ENCODE data around the gene PGF.

PGF gene

GRCh38 chr14:74954947-74955228 lies 509 bp downstream of the PGF start:
- DNase-seq = no peak

DNA sequence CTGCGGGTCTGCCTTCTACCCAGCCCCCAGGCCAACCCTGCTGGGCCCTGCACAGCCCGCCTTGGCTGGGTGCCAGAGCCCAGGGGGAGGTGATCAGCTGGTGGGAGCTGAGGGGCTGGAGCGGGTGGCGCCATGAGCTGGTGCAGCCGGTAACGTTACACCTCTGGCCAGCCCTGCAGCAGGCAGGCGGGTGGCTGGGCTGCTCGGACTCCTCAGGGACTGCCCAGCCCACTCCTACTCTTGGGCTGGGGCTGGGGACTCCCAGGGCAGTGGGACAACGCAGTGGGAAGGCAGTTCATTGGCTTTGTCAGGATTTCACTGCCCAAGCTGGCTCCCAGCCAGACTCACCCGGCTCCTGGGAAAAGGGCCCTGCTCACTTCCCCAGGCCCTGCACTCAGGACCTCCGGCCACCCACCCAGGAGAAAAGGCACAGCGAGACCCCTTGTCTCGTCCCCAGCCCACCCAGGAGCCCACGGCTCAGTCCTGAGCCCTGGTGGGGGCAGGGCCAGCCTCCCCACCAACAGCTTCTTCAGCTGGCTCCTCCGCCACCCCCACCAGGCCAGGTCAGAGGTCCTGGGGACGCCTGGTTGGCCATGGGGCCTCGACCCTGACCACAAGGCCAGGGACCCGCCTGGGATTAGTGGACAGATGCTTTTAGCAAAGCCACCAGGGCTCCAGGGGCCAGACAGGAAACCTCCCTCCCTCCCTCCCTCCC lies 1.0 kb downstream of the PGF start:
- no peak for DNase-seq

GRCh38 chr14:74953686-74954085 lies 1.7 kb downstream of the PGF start:
- DNase-seq = no peak

DNA sequence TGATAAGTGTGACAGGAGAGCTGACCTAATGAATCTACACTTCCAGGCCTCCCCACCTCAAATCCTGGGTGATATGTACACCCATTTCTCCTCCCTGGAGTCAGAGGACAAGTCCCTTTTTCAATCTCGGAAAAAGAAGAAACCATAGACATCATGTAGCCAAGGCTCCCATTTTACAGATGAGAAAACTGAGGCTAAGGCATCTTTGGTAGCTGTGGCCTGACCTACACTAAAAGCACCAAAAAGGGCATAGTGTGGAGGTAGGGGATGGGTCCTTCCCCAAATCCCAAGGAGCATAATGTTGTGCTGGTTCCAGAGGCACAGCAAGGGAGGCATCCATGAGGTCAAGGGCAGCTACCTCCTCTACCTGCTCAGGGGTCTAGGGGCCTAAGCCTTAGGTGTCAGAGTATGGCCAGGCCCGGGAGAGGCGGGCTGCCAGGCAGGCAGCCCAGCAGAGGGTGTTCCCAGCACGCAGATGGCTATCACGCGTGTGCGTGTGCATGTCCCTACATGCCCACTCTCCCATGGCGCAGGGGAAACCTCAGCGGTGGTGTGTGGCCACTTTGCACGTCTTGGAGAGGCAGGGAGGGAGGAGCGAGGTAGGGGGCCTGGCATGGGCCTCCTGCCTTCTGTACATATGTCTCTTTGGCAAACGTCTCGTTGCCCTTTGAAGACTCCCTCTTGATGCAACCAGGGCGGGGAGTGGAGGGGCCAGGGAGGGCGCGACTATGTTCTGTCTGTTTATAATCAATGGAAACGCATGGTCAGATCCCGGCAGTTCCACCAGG lies 2.5 kb downstream of the PGF start:
- DNase-seq = no peak

GRCh38 chr14:74952180-74952665 lies 3.2 kb downstream of the PGF start:
- DNase-seq = no peak

- DNase-seq = no peak
Measured at GRCh38 chr14:74951443-74952179, 3.8 kb downstream of the PGF start.

- DNase-seq = no peak
Measured at GRCh38 chr14:74950795-74951442, 4.5 kb downstream of the PGF start.

GRCh38 chr14:74949859-74950573 lies 5.4 kb downstream of the PGF start:
- DNase-seq = no peak

GRCh38 chr14:74949191-74949601 lies 6.2 kb downstream of the PGF start:
- DNase-seq = no peak

- DNase-seq = no peak
Measured at GRCh38 chr14:74948228-74949175, 6.9 kb downstream of the PGF start.

DNA sequence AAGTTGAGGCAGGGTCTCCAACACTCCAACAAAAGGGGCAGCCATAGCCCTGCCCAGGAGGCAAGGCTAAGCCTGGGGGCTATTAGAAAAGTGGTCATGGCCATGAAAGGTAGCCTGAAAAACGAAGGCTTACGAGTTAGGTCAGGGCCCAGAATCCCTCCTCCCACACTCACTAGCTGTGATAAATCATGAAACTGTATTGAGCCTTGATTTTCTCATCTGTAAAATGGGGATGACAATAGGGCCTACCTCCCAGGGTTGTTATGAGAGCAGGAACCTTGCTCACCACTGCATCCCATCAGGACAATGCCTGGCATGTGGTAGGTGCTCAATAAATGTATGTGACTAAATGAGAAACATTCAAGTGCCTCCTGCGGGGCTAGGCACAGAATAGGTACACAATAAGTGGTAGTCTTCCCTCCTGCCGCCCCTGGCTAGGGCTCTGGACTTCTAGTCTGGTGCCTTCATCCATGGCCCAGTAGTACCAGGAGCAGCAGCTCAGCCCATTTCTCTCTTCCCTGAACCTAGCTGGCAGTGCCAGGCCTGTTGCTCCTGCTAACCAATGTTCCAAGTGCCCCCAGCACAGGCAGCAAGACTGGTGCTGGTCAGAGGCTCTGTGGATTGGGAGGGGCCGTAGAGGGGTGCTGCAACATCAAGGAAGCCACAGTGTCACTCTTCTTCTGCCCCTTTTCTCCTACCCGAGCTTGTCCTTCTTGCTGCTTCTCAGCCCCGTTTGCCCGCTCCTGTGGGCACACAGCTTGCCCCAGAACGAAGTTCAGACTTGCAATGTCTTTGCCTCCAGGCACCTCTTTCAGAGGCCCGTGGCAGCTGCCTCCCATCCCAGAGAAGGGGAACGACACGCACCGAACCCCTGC lies 7.8 kb downstream of the PGF start:
- DNase-seq = no peak

GRCh38 chr14:74946659-74947281 lies 8.6 kb downstream of the PGF start:
- peak; percentile 54 for DNase-seq

DNA sequence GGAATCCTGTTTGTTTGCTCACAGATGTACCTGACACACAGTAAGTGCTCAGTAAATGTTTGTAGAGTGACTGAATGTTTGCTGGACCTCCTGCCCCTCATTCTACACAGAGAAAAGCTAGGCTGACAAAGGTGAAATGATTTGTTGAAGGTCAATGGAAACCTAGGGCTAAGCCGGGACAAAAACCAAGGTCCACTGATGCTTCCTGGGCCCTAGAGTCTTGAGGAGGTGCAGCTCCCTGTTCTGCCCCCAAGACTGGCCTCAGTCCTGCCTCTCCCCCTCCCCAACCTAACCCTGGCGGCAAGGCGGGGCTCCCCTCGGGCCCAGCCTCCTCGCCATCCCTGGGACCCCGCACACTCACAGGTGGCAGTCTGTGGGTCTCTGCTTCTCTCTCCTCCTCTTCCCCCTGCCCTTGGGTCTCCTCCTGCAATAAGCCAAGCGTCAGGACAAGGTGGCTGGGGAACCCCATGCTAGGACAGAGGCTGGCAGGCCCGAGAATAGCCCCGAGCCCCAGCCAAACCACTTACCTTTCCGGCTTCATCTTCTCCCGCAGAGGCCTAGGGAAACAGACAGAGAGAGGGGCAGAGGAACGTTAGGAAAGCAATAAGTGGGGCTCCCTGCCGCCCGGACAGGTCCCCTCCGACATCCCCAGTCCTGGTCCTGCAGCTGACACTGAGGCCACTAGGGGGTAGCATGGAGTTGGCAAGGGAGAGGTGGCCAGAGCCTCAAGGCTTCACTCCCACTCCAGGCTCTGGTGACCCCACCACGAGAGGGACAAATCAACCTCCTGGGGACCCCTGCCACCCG lies 9.3 kb downstream of the PGF start:
- peak; percentile 97 for DNase-seq

- peak; percentile 64 for DNase-seq
Measured at GRCh38 chr14:74945261-74945851, 10.0 kb downstream of the PGF start.

- DNase-seq = no peak
Measured at GRCh38 chr14:74942608-74943007, 12.8 kb downstream of the PGF start.

DNA sequence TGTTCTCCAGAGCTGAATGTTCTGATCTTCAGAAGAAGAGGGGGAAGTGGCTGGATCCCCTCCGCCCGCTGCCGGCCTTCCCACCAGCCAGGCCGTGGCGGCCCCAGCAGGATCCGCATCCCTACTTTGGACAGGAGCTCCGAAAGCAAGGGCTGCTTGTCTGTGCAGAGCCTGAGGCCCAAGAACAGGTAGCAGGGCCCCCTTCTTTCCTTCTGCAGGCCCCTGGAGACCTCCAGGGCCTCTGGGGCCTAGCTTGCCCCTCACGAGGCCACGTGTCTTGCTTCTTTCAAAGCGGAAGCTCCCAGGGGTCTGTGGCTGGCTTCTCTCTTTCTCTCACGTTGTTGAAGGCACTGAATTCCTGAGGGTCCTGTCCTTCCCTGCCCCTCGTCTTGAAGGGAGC lies 13.2 kb downstream of the PGF start:
- no peak for DNase-seq

GRCh38 chr14:74941676-74942097 lies 13.7 kb downstream of the PGF start:
- DNase-seq = no peak

GRCh38 chr14:74940956-74941565 lies 14.3 kb downstream of the PGF start:
- no peak for DNase-seq
